ENCODE data around the gene POU3F1. TPM values are rescaled to one million over a fixed set of nuclear protein-coding genes. Genes with fewer than 3 reads are reported as not detected.
A peak's percentile ranks its signal among the peaks of the same experiment; 100 is the strongest.

POU3F1 gene
- total RNA-seq, 2 experiments from 2014 or later = 0.83 to 0.88 TPM

- ATAC-seq (ENCODE audit: low read depth) (no peak), DNase-seq (no peak)
- POLR2A ChIA-PET = interaction anchor here (0.5 to 6.3 kb wide), 2 partner anchors 14 to 102 kb away, joined by 3 to 45 read pairs; partner anchors contain the start of gene UTP11
- H3K9me3 Mint-ChIP-seq = no peaks in the 10 kb centered on the region
- no peak overlapping the region for H3K27ac Mint-ChIP-seq
- peaks cover 9% of the 10 kb centered on the region for H3K36me3 Mint-ChIP-seq
- no peaks in the 10 kb centered on the region for H3K27me3 Mint-ChIP-seq
- H3K4me1 Mint-ChIP-seq = peaks cover 39% of the 10 kb centered on the region
- H3K4me3 Mint-ChIP-seq = no peak overlapping the region
Measured at GRCh38 chr1:37997256-37998088, 49.1 kb downstream of the POU3F1 start.

- Mint-ChIP-seq H3K4me1 (peaks cover 32% of the 10 kb centered on the region), H3K27ac (peak overlapping the region; percentile 51), H3K27me3 (no peaks in the 10 kb centered on the region), H3K4me3 (peak overlapping the region; percentile 84), H3K9me3 (no peaks in the 10 kb centered on the region), H3K36me3 (peaks cover 9% of the 10 kb centered on the region)
- DNase-seq (peak; percentile 52), ATAC-seq (ENCODE audit: low read depth) (peak; percentile 38)
- POLR2A ChIA-PET = interaction anchor here (6.3 kb wide), 1 partner anchor 15 kb away, joined by 45 read pairs; the partner anchor contains the start of gene UTP11
Measured at GRCh38 chr1:37995751-37996345, 50.7 kb downstream of the POU3F1 start.

DNA sequence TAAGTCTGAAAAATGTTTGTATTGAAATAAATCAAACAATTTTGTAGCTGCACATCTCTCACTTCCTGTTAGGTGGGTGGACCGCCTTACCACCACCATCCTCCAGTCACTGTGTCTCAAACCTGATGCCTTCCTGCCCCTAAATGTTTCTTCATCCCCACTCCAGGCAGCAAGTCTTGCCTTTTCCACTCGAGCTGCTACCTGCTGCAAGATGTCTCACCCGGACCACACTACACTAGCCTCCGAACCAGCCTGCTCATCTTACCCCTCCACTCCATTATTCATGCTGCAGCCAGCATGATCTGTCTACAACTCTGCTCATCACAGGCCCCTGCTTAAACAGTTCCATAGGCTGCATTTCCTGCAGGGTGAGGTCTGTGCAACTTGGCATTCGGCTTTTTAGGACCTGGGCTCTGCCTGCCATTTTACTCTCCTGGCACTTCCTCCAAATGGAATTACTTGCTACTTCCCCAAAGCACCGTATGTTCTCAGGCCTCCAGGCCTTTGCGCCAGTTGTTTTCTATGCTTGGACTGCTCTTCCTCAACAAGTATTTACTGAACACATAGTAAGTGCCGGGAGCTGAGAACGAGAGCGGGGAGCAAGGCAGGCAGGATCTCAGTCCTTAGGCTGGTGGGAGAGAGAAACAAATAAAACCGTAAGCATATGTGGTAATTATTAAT, 51.6 kb downstream of the POU3F1 start:
- ATAC-seq (ENCODE audit: low read depth) (peak; percentile 27), DNase-seq (no peak)
- peaks cover 30% of the 10 kb centered on the region for H3K4me1 Mint-ChIP-seq
- H3K36me3 Mint-ChIP-seq = peaks cover 9% of the 10 kb centered on the region
- no peaks in the 10 kb centered on the region for H3K27me3 Mint-ChIP-seq
- POLR2A ChIA-PET = interaction anchor here (1.5 to 6.3 kb wide), 2 partner anchors 9 to 16 kb away, joined by 9 to 45 read pairs; partner anchors contain the start of gene UTP11
- H3K9me3 Mint-ChIP-seq = no peaks in the 10 kb centered on the region
- H3K4me3 Mint-ChIP-seq = peak overlapping the region; percentile 84
- H3K27ac Mint-ChIP-seq = peak overlapping the region; percentile 98

Small RNA genes lying within 50 kb of the gene (microRNA-seq; reads per million reads assigned to microRNA genes)
- gene MIR3659 = not detected

Other genes starting within 250 kb of the POU3F1 start
- 10 to 100 TPM; 15.4 to 18.0 TPM for gene C1orf122, start 239.0 kb downstream of the POU3F1 start, total RNA-seq
- gene YRDC, start 238.6 kb downstream of the POU3F1 start, total RNA-seq = 10 to 100 TPM; 13.3 to 14.1 TPM
- 10 to 100 TPM; 21.7 to 28.2 TPM for gene MTF1, start 187.2 kb downstream of the POU3F1 start, total RNA-seq
- 10 to 100 TPM; 44.0 to 48.8 TPM for gene INPP5B, start 99.7 kb downstream of the POU3F1 start, total RNA-seq
- 10 to 100 TPM; 67.8 to 70.9 TPM for gene SF3A3, start 56.8 kb downstream of the POU3F1 start, total RNA-seq
- 10 to 100 TPM; 14.6 to 14.7 TPM for gene FHL3, start 41.3 kb downstream of the POU3F1 start, total RNA-seq
- gene UTP11, start 34.1 kb downstream of the POU3F1 start, total RNA-seq = 10 to 100 TPM; 27.5 to 28.8 TPM

Measured in activated naive CD8-positive, alpha-beta T cell treated with anti-CD3 and anti-CD28 coated beads, Interleukin-2, amount 10 ng/mL, durations not matched to agents 7 days and 5 days (primary cell).